Liver (tissue), 3 donors: ENCODE results near the gene AP4S1.

Experiments used
- ATF3 ChIP-seq: IDR thresholded peaks from 2 replicates; pipeline ENCODE4 v1.6.1; 2016; ENCODE audit warnings: antibody characterized with exemption
- CTCF ChIP-seq: fragments of 150-350 bp; IDR thresholded peaks from 2 replicates; pipeline ENCODE4 v1.5.1; 2017; ENCODE audit warnings: improper control_type of control experiment, low read depth, low read length; ENCODE audit not compliant: missing input control
- FOXA1 ChIP-seq: IDR thresholded peaks from 2 replicates; pipeline ENCODE4 v1.6.1; 2016; ENCODE audit warnings: antibody characterized with exemption
- FOXA2 ChIP-seq: IDR thresholded peaks from 2 replicates; pipeline ENCODE4 v1.6.1; 2016; ENCODE audit warnings: antibody characterized with exemption
- GABPA ChIP-seq, 2 donors: IDR thresholded peaks in 1 of 2; conservative IDR thresholded peaks in 1 of 2; 2 replicates each; pipeline ENCODE4 v1.6.1; 2016; ENCODE audit warnings: antibody characterized with exemption in 2 of 2, mild to moderate bottlenecking in 1 of 2, moderate library complexity in 1 of 2
- JUND ChIP-seq, 2 donors: IDR thresholded peaks; 2 replicates each; pipeline ENCODE4 v1.6.1; 2016; ENCODE audit warnings: antibody characterized with exemption in 2 of 2
- MAX ChIP-seq: IDR thresholded peaks from 2 replicates; pipeline ENCODE4 v1.6.1; 2016; ENCODE audit warnings: antibody characterized with exemption
- RAD21 ChIP-seq, 2 donors: IDR thresholded peaks; 2 replicates each; pipeline ENCODE4 v1.6.1; 2016; ENCODE audit warnings: antibody characterized with exemption in 2 of 2, mild to moderate bottlenecking in 2 of 2
- REST ChIP-seq: IDR thresholded peaks from 2 replicates; pipeline ENCODE4 v1.6.1; 2016; ENCODE audit warnings: antibody characterized with exemption, mild to moderate bottlenecking
- SP1 ChIP-seq: IDR thresholded peaks from 2 replicates; pipeline ENCODE4 v1.6.1; 2018; ENCODE audit warnings: antibody characterized with exemption, mild to moderate bottlenecking
- TAF1 ChIP-seq: conservative IDR thresholded peaks from 2 replicates; pipeline ENCODE4 v1.6.1; 2016; ENCODE audit warnings: antibody characterized with exemption, mild to moderate bottlenecking
- YY1 ChIP-seq: IDR thresholded peaks from 2 replicates; pipeline ENCODE4 v1.6.1; 2016; ENCODE audit warnings: antibody characterized with exemption, mild to moderate bottlenecking
- donor health status: healthy.
- donor health status: healthy.

GRCh38 chr14:30985796-30986195 lies 39.7 kb upstream of the AP4S1 start:
- TF ChIP-seq CTCF: no peak
- no peak for TF ChIP-seq REST
- no peak for TF ChIP-seq MAX
- TF ChIP-seq FOXA2: no peak
- TF ChIP-seq ATF3: no peak
- no peak for TF ChIP-seq GABPA (IDR thresholded peaks at IDR 0.05 in 1 of 2, conservative IDR thresholded peaks at IDR 0.05 in 1 of 2)
- TF ChIP-seq YY1: no peak
- TF ChIP-seq RAD21 (IDR thresholded peaks at IDR 0.05): no peak
- no peak for TF ChIP-seq TAF1
- TF ChIP-seq JUND (IDR thresholded peaks at IDR 0.05): no peak
- no peak for TF ChIP-seq SP1
- TF ChIP-seq FOXA1: no peak
